GM12878 (cell line): ENCODE data around the gene ATP5PO. TPM values are rescaled to one million over a fixed set of nuclear protein-coding genes. Genes with fewer than 3 reads are reported as not detected.

ENCODE experiments used
- ATAC-seq: fragments of 200-7000 bp; cut with Tn5 transposase; 3 replicates; pipeline ENCODE4 v1.9.1; 2020; ENCODE audit warnings: mild to moderate bottlenecking, moderate library complexity
- BruUV-seq: library from RNA; stranded (reverse); fragments of 400-500 nt; replicated peaks from 2 replicates; lab custom pipeline; 2021; lab: Mats Ljungman, UMichigan
- CTCF ChIA-PET: fragments of 300-600 bp; sonication (Branson Sonifier 250); formaldehyde crosslinking; extraction: SDS; loops from one replicate; lab custom pipeline; 2021; ENCODE audit warnings: inconsistent platforms; lab: Yijun Ruan, JAX
- POLR2A ChIA-PET: fragments of 350-600 bp; formaldehyde crosslinking; extraction: SDS; loops from one replicate; lab custom pipeline; 2021; ENCODE audit warnings: inconsistent platforms; lab: Charles Lee
- RAD21 ChIA-PET: fragments of 300-600 bp; sonication (Branson Sonifier 250); formaldehyde crosslinking; loops from one replicate; lab custom pipeline; 2023; ENCODE audit warnings: antibody characterized with exemption; ENCODE audit not compliant: unreplicated experiment; lab: Charles Lee
- SMC1A ChIA-PET: fragments of 300-600 bp; sonication (Branson Sonifier 250); formaldehyde crosslinking; loops from one replicate; lab custom pipeline; 2023; ENCODE audit not compliant: unreplicated experiment, uncharacterized antibody; lab: Charles Lee
- DNase-seq: peaks from one replicate; pipeline ENCODE4 v3.0.0-alpha.2; 2011; ENCODE audit warnings: low read depth, low spot score
- FAIRE-seq: peaks from 3 replicates; lab custom pipeline; 2011; peaks lifted over from hg19 to GRCh38; lab: Jason Lieb, UNC
- H2AFZ ChIP-seq: 2 replicates; pipeline ENCODE4 v1.6.0; 2011; ENCODE audit warnings: low read depth, low read length, control low read depth; ENCODE audit not compliant: control insufficient read depth
- H3K27ac ChIP-seq: 2 replicates; pipeline ENCODE4 v1.5.1; 2011; ENCODE audit warnings: control low read depth; ENCODE audit not compliant: control insufficient read depth, insufficient read depth
- H3K27me3 ChIP-seq, 2 experiments: replicated peaks in 1 of 2; 2 replicates each; pipeline versions ENCODE4 v1.6.0 to v1.6.1; 2011; ENCODE audit warnings: low read length in 1 of 2; ENCODE audit not compliant: control insufficient read depth in 2 of 2, insufficient read depth in 2 of 2
- H3K36me3 ChIP-seq, 2 experiments: 2 replicates each; pipeline ENCODE4 v1.5.1; 2011; ENCODE audit warnings: low read length in 1 of 2; ENCODE audit not compliant: control insufficient read depth in 2 of 2, insufficient read depth in 2 of 2
- H3K4me1 ChIP-seq: 2 replicates; pipeline ENCODE4 v1.6.1; 2011; ENCODE audit warnings: mild to moderate bottlenecking, low read length, moderate library complexity, mixed read lengths; ENCODE audit not compliant: control insufficient read depth, insufficient read depth
- H3K4me2 ChIP-seq: 2 replicates; pipeline ENCODE4 v1.6.0; 2011; ENCODE audit warnings: control low read depth; ENCODE audit not compliant: control insufficient read depth, insufficient read depth
- H3K4me3 ChIP-seq: fragments of 200-600 bp; sonication (generic); 2 replicates; pipeline ENCODE4 v1.5.1; 2016
- H3K79me2 ChIP-seq: 2 replicates; pipeline ENCODE4 v1.6.0; 2011; ENCODE audit warnings: low read length; ENCODE audit not compliant: control insufficient read depth, insufficient read depth
- H3K9ac ChIP-seq: 2 replicates; pipeline ENCODE4 v1.8.0; 2011; ENCODE audit warnings: low read length, control low read depth, mixed read lengths; ENCODE audit not compliant: control insufficient read depth, insufficient read depth
- H3K9me3 ChIP-seq: replicated peaks from 3 replicates; pipeline ENCODE4 v1.5.1; 2011; ENCODE audit warnings: mild to moderate bottlenecking, low read length; ENCODE audit not compliant: control insufficient read depth, insufficient read depth
- H4K20me1 ChIP-seq: 2 replicates; pipeline ENCODE4 v1.6.0; 2011; ENCODE audit not compliant: control insufficient read depth, insufficient read depth
- ATF3 ChIP-seq: IDR thresholded peaks from 2 replicates; pipeline ENCODE4 v1.6.1; 2011; ENCODE audit warnings: low read depth, mild to moderate bottlenecking, low read length, moderate library complexity, borderline replicate concordance; ENCODE audit errors: extremely low read depth
- CREM ChIP-seq: IDR thresholded peaks from 2 replicates; pipeline ENCODE4 v1.6.1; 2014; ENCODE audit warnings: antibody characterized with exemption, low read depth
- GABPA ChIP-seq: IDR thresholded peaks from 2 replicates; pipeline ENCODE4 v1.6.1; 2014; ENCODE audit warnings: antibody characterized with exemption, low read depth, mild to moderate bottlenecking, inconsistent platforms
- IRF3 ChIP-seq: fragments of 450-650 bp; IDR thresholded peaks from 2 replicates; pipeline ENCODE4 v1.6.1; 2014; ENCODE audit warnings: mild to moderate bottlenecking
- NFYA ChIP-seq: IDR thresholded peaks from 2 replicates; pipeline ENCODE4 v1.6.1; 2011; ENCODE audit warnings: low read depth, mild to moderate bottlenecking, low read length, improper control_type of control experiment, borderline replicate concordance
- PBX3 ChIP-seq: IDR thresholded peaks from 2 replicates; pipeline ENCODE4 v1.6.1; 2011; ENCODE audit warnings: mild to moderate bottlenecking, low read depth, low read length, moderate library complexity; ENCODE audit not compliant: insufficient replicate concordance
- PKNOX1 ChIP-seq: fragments of 450-650 bp; IDR thresholded peaks from 2 replicates; pipeline ENCODE4 v1.6.1; 2016; ENCODE audit warnings: mild to moderate bottlenecking
- PML ChIP-seq: IDR thresholded peaks from 2 replicates; pipeline ENCODE4 v1.6.1; 2012; ENCODE audit warnings: low read length, inconsistent platforms
- RCOR1 ChIP-seq: conservative IDR thresholded peaks from 2 replicates; pipeline ENCODE4 v1.6.1; 2012; ENCODE audit warnings: low read depth, low read length, improper control_type of control experiment
- TBL1XR1 ChIP-seq: IDR thresholded peaks from 2 replicates; pipeline ENCODE4 v1.6.1; 2012; ENCODE audit warnings: low read depth, low read length, improper control_type of control experiment
- USF1 ChIP-seq: IDR thresholded peaks from 2 replicates; pipeline ENCODE4 v1.6.1; 2011; ENCODE audit warnings: borderline replicate concordance, low read depth, mild to moderate bottlenecking, moderate library complexity, mixed read lengths, low read length; ENCODE audit not compliant: insufficient read depth; ENCODE audit errors: extremely low read length
- YBX1 ChIP-seq: fragments of 450-650 bp; IDR thresholded peaks from 2 replicates; pipeline ENCODE4 v1.6.1; 2016; ENCODE audit warnings: antibody characterized with exemption
- ZNF687 ChIP-seq: fragments of 450-650 bp; IDR thresholded peaks from 2 replicates; pipeline ENCODE4 v1.6.1; 2017; ENCODE audit warnings: mild to moderate bottlenecking, moderate library complexity
- whole genome bisulfite sequencing: methylation state at CpG from one replicate; pipeline ENCODE4 v1.1.6; 2016; ENCODE audit warnings: low lambda C conversion rate; ENCODE audit not compliant: insufficient replicate concordance, insufficient coverage; ENCODE audit errors: missing lambda C conversion rate; 5-methylcytosine and 5-hydroxymethylcytosine counted together
- in situ Hi-C: fragments of 300-500 bp; cut with MboI; formaldehyde crosslinking; loops from 9 replicates; pipeline ENCODE4 v1.14.3; 2018; ENCODE audit warnings: mixed read lengths
- intact Hi-C: fragments of 100-400 bp; cut with micrococcal nuclease; formaldehyde crosslinking; loops from one replicate; pipeline ENCODE4 v1.14.2; 2022; ENCODE audit not compliant: unreplicated experiment
- polyA plus RNA-seq, 11 experiments: library from polyadenylated mRNA; depleted of rRNA in 4 of 11; unstranded in 6 of 11; stranded (reverse) in 5 of 11; fragments of >200 nt; fragmentation: Nextera tagmentation in 4 of 11; fragmentation: Illumina TruSeq in 1 of 11; extraction: Ambion mirVana in 4 of 11; extraction: Trizol in 1 of 11; gene quantifications; 1 replicate in 1 of 11; 2 replicates in 10 of 11; pipeline versions ENCODE4 v1.2.1 to v1.2.3, GENCODE V29; 2011 to 2016; ENCODE audit warnings: inconsistent platforms in 2 of 11, missing spikeins in 2 of 11, low read depth in 1 of 11
- total RNA-seq, 4 experiments: library from RNA; depleted of rRNA in 3 of 4; stranded (reverse); fragments of >200 nt in 3 of 4; fragmentation: Illumina TruSeq in 1 of 4; extraction: Trizol in 1 of 4; gene quantifications; 2 replicates each; pipeline versions ENCODE4 v1.2.1 to v1.2.3, GENCODE V29; 2013 to 2021

The ATP5PO gene
- total and polyA plus RNA-seq, 10 of the 15 experiments (the other 5 are each of a cell fraction or from before 2014, with no cell fraction given), result 251 to 1,656 (median 470) TPM

GRCh38 chr21:33909756-33910155 lies 5.8 kb downstream of the ATP5PO start (continued):
- TF ChIP-seq ZNF687 (no peak), ATF3 (no peak)
- TF ChIP-seq, all 136 proteins: peak for 0

DNA sequence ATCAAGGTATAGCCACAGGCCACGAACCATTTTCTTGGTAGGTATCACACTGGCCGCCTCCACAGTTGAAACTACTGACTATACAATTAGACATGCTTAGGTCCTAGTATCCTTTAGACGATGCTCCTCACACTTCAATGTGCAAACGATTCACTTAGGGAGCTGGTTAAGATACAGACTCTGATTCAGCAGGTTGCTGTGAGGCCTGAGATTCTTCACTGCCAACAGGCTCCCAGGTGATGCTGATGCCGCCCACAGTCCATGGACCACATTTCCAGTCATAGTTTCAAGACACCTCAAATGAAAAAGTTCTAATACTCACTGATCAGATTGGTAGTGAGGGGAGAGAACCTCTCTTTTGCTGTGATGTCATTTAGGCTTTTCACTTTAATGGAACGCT lies 6.8 kb downstream of the ATP5PO start:
- RAD21 ChIA-PET, result interaction anchor here (0.6 kb wide), 1 partner anchor 185 kb away, joined by 3 read pairs; no protein-coding TSS in a partner anchor
- FAIRE-seq, result no peak
- POLR2A ChIA-PET, result interaction anchor here (0.6 to 0.8 kb wide), 2 partner anchors 20 to 174 kb away, joined by 3 to 5 read pairs; no protein-coding TSS in a partner anchor
- Histone ChIP-seq H3K4me1 (no peaks in the 10 kb centered on the region; the same call in 1 of the 2 replicates), H3K9ac (no peak overlapping the region), H3K9me3 (no peaks in the 10 kb centered on the region), H3K4me2 (no peak overlapping the region), H3K27me3 (no peaks in the 10 kb centered on the region), H3K79me2 (peaks cover 12% of the 10 kb centered on the region), H2AFZ (no peak overlapping the region), H3K36me3 (peaks cover 32 to 65% of the 10 kb centered on the region in 2 experiments), H3K4me3 (no peak overlapping the region), H4K20me1 (no peaks in the 10 kb centered on the region; the same call in 1 of the 2 replicates), H3K27ac (no peak overlapping the region)
- 82% methylated on average over 6 of the region's 6 CpGs for WGBS
- DNase-seq, result no peak
- SMC1A ChIA-PET, result interaction anchor here (1.0 to 1.7 kb wide), 2 partner anchors 9 to 439 kb away, joined by 3 to 4 read pairs; no protein-coding TSS in a partner anchor
- CTCF ChIA-PET, result no interaction called here
- intact Hi-C loops (no loop called here), in situ Hi-C loops (no loop called here)
- BruUV-seq, result no TSS peak
- no peak for ATAC-seq
- TF ChIP-seq TBL1XR1 (no peak), IRF3 (no peak), RCOR1 (no peak), YBX1 (no peak), PKNOX1 (no peak), PML (no peak), GABPA (no peak), USF1 (no peak), CREM (no peak), PBX3 (no peak), NFYA (no peak)
